GM19240 (cell line): ENCODE measurements around the gene LPP.

ENCODE experiments used
- DNase-seq: peaks from one replicate; pipeline ENCODE4 v3.0.0; 2011; ENCODE audit warnings: low spot score; ENCODE audit not compliant: insufficient read length

Gene LPP

DNA sequence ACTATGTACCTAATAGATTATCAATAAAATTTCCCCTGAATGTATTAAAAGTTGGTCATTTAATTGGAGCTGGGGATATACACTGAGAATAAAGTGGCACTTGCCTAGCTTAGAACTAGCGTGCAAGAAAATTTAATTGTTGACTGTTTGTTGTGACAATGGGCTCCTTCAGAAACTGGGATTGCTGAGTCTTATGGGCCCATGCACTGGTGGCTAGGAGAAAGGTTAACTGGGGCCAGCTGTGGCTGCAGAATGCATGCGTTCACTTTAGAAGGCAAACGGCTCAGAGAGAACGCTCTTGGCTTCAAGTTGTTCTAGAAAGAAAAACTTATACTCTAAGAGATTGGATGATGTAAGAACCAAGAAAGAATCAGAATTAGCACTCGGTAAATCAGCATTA is 18.7 kb upstream of the LPP start:
- DNase-seq = no peak

DNA sequence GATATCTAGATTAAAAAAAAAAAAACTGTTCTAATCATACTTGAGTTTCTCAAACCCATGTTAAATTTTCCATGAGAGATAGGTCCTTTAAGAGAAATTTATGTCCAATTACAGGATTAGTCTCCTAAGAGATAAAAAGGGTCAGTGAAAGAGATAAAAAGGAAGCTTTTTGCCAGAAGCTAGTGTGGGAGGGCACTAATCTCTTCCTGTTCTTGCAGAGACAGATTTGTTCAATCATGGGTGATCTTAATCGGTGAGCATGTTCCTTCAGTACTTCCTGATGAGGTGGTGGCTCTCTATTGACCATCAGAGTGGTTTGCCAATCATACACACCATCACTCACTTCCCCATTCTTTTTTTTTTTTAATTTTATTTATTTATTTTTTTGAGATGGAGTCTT is 16.9 kb upstream of the LPP start:
- DNase-seq = no peak

DNA sequence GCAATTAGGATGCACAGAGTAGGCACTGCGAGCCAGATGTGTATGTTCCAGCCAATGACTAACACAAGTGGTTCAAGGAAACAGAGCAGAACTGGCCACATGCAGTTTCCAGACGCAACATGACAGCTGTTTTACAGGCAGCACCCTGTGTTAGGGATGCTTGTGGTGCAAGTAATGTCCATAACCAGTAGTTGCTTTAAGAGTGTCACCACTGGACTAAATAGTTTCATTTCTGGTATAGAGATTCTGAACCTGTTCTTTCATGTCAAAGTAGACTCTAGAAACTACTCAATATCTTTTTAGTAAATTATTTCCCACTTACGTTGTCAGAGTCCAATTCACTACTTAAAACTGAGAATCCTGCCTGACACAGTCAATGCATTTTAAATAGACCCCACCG is 14.5 kb upstream of the LPP start:
- no peak for DNase-seq

DNA sequence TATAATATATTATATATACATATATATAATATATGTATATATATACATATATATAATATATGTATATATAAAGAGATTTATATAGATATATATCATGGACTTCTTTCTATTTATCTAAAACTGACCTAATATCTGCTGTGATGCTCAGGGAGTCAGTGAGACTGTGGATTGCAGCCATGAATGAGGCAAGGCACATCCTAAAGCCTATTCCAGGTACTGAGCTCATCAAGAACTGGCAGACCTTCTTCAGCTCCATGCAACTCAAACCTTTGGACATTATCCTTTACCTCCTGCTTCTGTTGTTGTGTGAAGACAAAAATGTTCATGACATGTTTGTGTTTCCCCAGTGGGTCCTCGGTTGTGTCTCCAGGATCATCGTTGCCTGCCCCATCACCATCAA is 7.7 kb upstream of the LPP start:
- DNase-seq = no peak

DNA sequence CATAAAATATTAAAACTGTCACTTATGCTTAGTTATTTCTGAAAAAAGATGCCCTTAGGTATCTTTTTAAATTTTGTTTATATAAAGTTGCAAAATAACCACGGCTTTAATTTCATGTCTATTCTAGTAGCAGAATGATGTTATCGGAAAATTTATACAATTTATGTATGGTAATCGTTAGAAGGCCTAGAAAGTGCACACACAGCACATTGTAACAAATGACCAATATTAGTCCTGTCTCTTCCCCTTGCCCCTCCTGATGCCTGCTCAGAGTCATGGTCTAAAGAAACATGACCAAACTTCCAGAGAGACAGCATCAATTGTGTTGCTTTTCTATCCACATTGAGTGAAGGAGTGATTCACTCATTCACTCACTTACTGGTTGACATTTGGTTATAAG is 6.2 kb upstream of the LPP start:
- no peak for DNase-seq

DNA sequence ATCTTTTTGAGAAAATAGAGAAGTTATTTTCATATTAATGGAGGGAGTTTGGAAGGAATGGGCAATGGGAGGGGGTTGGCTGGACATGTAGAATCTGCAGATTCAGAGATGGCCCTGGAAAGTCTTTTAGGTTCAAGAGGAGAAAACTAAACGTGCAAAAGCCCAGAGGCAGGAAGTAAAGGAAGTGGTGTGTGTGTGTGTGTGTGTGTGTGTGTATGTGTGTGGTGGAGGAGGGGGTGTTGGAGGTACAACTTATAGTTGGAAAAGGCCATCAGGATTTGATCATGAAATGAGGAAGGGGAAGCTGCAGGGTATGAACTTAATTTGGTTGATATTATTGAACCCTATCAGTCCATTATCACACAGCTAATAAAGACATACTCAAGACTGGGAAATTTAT is 5.6 kb upstream of the LPP start:
- DNase-seq = no peak

DNA sequence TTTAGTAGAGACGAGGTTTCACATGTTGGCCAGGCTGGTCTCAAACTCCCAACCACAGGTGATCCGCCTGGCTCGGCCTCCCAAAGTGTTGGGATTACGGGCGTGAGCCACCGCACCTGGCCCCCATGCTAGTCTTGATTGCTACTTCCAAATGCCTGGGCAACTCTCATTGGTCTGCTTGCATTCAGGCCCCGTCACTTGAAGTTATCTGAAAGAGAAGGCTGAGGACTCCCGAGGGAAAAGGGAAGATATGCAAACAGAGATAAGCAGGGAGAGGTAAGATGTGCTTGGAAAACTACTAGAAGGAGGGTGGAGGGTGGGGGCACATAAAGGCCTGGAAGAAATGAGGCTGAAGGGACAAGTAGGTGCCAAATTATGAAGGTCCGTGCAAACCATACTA is 4.4 kb upstream of the LPP start:
- no peak for DNase-seq

DNA sequence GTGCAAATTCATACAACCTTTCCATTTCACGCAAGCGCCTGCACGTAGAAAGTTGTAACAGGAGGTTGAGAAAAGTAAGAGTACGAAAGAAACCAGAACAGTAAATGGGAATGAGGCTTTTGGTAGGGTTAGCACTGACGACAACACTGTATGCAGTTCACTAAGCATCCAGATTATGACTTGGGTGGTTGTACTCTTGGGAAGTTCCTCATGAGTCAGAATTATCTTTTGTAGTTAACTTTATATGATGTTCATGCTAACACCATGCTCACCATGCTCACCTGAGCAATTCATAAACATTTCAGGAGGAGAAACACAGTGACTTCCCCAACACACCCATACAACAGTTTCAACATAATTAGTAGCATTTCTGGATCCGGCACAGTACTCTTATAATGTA is 3.0 kb upstream of the LPP start:
- no peak for DNase-seq

DNA sequence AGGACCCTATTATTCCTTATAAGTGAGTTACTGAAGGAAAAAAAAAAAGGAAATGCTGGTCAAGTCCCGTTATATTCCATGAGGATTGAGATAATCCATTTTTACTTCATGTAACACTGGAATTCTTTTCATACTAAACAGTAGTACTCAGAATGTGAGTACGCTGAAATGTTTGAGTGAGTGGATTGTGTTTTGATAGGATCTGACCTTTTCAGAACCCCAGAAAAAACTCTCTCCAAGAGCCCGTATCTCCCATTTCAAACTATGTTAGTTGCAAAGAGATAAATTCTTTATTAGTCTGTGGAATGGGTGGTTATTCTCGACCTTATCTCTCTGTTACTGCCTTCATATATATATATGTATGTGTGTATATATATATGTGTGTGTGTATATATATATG is 2.5 kb upstream of the LPP start:
- no peak for DNase-seq

DNA sequence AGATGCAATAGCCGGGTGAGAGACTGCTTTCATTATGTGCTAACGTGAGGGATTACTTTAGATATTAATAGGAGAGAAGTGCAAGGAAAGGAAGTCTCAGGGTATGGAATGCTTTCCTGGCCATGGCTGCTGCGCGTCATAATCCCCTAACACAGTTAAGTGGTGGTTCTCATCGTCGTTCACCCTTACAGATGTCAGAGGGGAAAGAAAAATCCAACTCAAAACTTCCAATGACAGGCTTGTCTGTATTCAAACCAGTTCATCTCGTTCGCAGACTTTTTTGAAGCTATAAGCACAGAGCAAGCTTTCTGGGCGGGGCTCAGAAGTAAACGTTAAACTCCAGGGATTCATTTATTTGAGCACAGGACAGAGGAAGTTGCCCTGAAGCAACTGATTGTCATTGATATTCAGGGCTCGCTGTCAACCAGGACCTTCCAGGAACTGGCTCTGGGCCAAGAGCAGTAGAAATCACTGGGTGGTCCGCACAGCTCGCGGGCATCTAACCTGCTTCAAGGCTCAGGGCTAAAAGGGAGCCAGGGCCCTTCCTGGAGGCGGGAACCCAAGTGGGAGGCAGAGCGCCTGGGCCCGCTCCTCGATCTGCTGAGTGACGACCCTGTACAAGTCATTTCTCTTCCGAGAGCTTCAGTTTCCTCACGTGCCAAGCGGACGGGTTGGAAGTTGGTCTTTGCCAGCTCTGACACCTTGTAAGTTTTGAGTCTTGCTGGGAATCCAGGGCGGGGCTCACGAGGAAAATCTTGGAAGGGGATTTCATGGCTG is 1.1 kb upstream of the LPP start:
- DNase-seq = no peak

DNA sequence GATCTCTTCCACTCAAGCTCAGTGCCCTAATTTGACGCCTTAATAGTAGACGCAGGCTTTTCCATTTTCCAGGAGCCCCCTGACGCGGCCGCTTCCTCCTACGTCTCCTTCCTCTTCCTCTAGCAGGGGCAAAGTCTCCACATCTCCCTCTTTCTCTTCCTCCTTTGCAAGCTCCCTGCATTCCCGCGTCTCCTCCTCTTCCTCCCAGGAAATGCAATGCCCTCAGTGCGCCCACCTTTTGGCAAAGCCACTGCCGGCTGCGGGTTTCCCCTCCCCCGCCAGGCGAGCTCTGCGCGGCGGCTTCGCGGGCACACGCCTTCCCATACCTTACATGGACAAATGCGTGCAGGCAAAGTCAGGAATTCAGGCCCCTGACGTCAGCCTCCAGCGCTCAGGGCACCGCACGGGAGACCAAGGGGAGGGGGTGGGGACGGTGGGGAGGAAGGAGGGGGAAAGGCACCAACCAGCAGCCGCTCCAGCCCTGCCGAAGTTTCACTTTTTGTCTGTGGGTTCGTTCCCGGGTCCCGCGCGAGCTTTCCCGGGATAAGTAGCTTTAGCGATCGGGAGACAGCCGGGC is 432 bp upstream of the LPP start:
- no peak for DNase-seq

DNA sequence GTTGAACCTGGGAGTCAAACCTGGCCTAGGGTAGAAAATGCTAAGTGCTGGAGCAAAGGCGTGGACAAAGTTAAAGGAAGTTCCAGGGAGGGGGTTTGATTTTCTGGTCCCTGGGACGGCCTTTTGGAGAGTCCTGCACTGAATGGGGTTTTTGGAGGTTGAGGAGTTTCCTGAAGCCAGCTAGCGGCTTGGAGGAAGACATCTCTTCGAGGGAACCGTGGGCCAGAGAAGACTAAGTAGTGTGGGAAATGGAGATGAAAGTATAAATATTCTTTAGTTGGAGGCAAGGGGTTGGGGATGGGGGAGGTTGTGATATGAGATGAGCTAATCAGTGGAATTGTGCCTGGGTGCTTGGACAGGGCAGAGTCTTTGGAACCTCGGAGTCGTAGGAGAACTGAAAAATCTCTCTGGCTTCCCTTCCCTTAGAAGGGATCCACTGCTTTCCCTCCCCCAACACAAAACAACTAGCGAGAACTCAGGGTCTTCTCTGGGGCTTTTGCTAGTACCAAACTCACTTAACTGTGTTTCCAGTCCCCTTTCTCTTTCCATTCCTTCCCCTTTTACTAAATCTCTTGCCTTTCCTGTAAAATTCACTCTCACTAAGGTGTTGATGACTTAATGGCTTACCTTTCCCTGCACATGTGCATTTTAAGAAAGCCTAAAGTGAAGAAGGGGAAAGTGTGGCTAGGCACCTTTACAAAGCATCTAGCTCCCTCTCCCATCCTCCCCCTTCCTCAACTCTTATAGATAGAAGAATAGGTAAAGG is 1.0 kb downstream of the LPP start:
- no peak for DNase-seq

DNA sequence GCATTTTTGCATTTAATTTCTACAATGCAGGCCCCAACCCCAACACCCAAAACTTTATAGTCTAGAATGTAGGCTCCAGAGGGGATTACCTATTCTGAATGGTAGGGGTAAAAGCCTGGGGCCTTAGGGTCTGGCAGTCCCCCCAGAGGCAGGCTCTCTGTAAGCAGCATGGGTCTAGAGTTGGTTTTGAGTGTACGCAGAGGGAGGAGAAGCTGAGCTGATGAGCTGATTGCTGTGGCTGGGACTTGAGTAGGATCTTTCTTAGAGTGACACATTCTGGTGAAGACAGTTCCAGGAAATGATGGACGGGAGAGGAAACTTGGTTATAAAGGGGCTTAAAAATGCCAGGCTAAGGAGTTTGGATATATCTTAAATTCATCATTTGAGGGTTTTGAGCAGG is 2.1 kb downstream of the LPP start:
- no peak for DNase-seq

DNA sequence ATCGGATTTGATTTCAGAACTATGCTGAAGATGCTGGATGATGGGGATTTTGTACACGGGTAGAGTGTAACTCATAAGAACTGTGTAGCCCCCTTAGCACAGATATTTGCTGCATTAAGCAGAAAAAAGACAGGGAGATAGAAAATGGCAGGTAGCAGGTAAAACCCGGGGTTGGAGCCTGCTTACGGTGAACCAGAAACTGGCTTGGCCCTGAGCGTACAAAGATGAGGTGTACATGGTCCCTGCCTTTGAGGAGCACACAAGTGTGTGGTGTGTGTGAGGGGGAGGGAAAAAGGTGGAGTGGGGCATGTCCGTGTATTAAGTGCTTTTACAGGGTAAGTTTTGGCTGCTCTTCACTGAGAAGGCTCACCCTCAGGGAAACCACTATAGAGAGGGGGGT is 3.5 kb downstream of the LPP start:
- DNase-seq = no peak

DNA sequence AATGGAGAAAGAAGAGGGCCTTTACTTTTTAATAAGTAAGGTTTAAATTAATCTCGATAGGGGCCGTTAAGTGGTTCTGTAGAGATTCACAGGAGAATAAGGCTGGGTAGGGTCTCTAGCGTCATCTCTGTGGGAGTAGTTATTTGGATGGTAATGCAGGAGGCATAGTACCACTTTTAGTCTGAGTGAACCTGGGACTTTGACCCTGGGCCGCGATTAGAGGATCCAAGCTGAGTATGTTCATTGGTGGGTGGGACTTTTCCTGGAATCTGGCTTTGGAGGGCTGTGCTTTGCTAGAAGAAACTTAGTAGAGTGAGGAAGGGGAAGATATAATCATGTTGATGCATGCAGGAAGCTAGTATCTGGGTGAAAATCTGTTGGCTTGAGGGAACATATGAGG is 4.0 kb downstream of the LPP start:
- DNase-seq = no peak

DNA sequence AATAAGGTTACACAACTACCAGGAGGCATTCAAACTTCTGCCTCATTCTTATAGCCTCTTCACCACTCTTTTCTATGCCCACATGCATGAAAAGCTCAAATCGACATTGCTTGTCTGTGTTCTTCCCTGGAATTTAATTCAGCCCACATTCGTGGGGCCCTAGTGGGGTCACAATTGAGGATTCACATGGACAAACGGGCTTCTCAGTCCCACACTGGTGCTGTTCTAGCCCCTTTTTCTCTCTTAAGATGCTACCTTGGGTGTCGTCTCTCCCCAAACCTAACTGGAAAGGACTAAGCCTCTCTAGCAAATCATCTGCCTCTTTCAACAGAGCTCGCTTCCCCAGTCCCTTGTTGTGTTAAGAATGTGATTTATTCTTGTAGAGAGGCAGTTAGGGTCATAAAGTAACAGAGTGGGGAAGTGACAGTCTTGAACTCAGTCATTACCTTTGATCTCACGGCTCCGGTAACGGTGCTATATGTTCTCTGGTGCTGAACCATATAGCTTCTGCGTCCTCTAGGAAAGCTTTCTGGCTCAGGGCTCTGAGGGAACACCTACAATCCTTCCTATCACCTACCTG is 4.9 kb downstream of the LPP start:
- no peak for DNase-seq

DNA sequence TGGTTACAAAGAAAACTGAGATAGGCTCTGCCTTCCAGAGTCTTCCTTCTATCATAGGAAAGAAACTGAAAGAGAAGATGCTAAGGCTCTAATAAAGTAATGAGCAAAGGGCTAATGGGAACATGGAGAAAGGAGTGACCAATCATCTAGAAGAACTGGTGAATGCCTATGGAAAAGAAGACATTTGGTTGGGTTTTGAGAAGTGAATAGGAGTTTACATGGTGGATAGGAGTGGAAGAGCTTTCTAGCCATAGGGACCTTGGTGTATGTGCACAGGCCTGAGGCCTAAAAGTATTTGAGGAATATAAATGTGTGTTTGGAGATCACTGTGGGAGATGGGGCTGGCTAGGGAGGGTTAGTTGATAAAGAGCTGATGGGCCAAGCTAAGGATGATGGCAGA is 6.8 kb downstream of the LPP start:
- DNase-seq = no peak

DNA sequence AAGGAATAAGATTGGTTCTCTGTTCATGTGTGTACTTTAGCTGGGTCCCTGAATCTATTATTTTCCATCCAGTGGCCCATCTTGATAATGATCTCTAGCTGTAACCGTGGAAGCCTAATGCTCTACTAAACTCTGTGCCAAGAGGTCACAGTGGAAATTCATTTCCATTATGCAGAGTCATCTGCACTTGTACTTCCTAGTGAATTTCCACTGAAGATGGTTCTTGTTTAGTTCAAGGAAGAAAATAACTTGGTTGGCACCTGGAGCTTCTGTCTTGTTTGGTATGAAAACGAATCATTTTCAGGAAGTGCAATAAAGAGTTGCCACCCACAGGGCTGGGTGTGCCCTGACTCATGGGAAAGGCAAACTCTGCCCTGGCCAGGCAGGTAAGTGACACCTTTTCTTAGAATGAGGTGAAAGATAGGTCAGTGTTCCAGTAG is 10.3 kb downstream of the LPP start:
- no peak for DNase-seq

DNA sequence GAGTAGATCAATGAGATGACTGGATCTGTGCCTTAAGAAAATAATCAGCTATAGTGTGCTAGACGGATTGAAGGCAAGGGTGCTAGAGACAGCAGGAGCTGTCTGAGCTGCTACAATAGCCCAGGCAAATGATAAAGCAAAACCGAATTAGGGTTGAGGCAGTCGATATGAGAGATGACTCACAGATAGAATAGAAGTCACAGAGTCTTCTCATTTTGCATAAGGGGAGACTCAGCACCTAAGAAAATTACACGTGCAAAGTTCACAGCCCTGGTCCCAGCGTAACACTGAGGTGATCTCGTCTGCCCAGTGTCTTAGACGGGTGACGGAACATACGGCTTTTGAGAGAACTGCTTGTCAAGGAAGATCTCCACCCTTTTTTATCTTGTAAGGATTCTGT is 11.6 kb downstream of the LPP start:
- no peak for DNase-seq

DNA sequence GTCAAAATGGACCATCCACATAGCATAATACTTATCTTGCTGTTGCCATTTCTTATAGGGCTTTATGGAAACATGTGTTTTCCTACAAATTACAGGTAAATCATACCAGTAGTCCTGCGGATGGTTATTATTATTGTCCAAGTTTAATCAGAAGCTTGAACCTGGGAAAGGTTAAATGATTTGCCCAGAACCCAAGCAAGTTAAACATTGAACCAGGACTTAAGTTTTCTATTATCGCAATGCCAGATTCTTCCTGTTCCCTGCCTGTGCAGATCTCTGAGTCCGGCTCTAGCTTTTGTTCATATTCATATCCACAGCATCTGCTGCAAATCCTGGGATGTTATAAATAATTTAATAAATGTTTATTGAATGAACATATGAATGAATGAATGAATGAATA is 12.5 kb downstream of the LPP start:
- no peak for DNase-seq

DNA sequence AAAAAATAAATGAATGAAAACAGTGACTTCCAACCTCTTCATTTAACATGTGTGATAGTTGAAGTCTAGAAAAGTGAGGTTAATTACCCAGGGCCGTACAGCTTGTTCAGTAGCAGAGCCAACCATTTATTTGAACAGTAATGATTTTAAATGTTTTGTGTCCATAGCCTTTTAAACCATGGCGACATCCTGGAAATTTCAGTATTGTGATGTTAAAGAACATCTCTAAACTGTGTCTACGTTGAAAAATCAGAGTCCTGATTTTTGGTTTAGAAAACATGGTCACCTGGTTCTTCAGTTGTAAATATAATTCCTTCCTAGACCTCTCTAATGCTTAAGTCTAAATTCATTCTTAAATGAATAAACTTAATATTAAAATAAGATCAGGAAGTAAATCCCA is 14.2 kb downstream of the LPP start:
- DNase-seq = no peak

DNA sequence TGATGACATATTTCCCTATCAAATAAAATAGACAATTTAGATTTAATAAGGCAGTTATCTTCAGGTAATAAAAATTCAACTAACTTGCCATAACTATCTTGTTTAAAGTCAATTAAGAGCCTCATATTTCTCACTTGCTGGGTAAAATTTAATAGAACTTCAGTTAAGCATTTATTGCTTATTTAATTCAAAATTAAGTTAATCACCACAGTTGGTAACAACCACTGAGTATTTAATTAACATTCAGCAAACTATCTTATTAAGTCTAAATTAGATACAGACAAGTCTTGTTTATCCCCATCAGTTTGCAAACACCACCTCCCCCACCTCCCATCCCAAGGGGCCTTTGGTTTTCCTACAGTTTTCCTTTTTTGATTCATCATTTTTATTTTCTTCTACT is 14.7 kb downstream of the LPP start:
- no peak for DNase-seq
